D721Med (cell line): ENCODE results near the gene SRSF7.
"Not testable (repeated sequence)": the region's sequence is repeated elsewhere in the genome, so short reads cannot be mapped to it uniquely, and the experiment has no call there.

Source experiments
- DNase-seq: peaks from one replicate; pipeline ENCODE4 v3.0.0; 2011; ENCODE audit warnings: low spot score; ENCODE audit not compliant: insufficient read length
- FAIRE-seq: peaks from 2 replicates; lab custom pipeline; 2011; peaks lifted over from hg19 to GRCh38; lab: Jason Lieb, UNC
- TF ChIP-seq, protein P1 (sequence below): IDR thresholded peaks from 2 replicates; pipeline ENCODE4 v1.5.1; 2012; ENCODE audit warnings: mild to moderate bottlenecking, control low read depth; ENCODE audit not compliant: insufficient read depth; ENCODE audit errors: missing control alignments

SRSF7 gene

DNA sequence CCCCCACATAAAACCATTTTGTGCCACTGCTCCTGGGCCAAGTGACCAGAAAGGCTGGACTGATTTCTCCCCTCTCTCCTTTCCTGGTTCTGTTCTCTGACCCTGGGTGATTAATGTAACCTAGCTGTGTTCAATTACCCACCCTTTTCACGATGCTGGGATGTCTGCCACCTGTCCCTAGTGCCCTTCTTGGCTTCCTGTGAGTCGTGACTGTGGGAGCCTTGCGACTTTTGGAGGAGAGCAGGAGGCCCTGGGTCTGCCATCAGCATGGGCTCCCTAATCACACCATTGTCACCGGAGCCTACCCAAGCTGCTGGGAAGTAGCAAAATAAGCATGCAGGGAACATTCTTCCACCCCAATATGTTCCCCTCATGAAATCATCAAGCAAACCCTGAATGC is 38.3 kb downstream of the SRSF7 start:
- TF ChIP-seq, protein P1, sequence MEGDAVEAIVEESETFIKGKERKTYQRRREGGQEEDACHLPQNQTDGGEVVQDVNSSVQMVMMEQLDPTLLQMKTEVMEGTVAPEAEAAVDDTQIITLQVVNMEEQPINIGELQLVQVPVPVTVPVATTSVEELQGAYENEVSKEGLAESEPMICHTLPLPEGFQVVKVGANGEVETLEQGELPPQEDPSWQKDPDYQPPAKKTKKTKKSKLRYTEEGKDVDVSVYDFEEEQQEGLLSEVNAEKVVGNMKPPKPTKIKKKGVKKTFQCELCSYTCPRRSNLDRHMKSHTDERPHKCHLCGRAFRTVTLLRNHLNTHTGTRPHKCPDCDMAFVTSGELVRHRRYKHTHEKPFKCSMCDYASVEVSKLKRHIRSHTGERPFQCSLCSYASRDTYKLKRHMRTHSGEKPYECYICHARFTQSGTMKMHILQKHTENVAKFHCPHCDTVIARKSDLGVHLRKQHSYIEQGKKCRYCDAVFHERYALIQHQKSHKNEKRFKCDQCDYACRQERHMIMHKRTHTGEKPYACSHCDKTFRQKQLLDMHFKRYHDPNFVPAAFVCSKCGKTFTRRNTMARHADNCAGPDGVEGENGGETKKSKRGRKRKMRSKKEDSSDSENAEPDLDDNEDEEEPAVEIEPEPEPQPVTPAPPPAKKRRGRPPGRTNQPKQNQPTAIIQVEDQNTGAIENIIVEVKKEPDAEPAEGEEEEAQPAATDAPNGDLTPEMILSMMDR, result no peak
- no peak for FAIRE-seq
- no peak for DNase-seq

GRCh38 chr2:38712413-38712812 is 38.7 kb downstream of the SRSF7 start:
- DNase-seq (no peak), FAIRE-seq (no peak)

DNA sequence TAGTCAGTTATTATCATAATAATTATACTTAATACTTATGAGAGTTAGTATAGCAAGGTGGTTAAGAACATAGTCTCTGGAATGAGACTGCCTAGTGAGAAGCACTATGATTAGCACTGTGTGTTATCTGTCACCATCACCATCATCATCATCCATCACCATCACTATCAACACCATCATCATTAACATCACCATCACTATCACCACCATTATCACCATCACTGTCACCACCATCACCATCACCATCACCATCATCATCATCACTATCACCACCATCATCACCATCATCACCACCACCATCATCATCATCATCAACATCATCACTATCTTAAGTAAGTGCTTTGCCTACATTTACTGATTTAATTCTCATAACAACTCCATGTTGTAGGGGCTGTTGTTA is 39.6 kb downstream of the SRSF7 start:
- TF ChIP-seq, protein P1, result no peak
- DNase-seq (no peak), FAIRE-seq (no peak)

More at GRCh38 chr2:38712413-38712812, 38.7 kb downstream of the SRSF7 start:
- TF ChIP-seq, protein P1, result no peak

- no peak for FAIRE-seq
- no peak for DNase-seq
- TF ChIP-seq, protein P1, result no peak
These were observed 41.5 kb downstream of the SRSF7 start for GRCh38 chr2:38709567-38710194.

DNA sequence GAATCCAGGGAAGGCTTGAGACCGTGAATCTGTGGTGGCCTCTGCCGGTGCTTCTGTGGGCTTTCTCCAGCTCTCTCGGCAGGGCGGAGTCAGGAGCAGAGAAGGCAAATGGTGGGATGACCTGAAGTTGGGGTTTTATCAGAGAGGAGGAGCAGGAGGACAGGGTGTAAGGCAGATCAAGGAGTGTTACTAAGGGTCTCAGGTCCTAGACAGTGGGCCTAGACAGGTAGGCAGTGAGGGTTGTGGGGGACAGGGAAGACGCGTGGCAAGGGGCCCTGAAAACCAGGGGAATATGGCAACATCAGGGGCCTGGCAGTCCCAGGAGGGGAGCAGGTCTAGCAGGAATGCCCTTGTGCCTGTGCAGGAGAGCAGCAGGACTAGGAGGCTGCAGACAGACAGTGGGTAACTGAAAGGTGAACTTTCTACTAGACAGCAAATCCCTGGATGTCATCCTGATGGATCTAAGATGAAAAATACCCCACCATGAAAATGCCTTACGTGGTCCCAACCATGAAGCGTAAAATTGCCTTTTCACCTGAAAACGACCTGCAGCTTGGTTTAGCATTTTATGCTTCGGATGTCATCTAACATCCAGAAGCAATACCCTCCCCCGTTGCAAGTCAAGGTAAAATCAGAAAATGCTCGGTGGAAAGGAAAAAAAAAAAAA is 42.1 kb downstream of the SRSF7 start:
- no peak for FAIRE-seq
- TF ChIP-seq, protein P1, result no peak
- DNase-seq, result no peak

- not testable (repeated sequence) for DNase-seq, FAIRE-seq
These were observed 42.7 kb downstream of the SRSF7 start for GRCh38 chr2:38708491-38708890.

GRCh38 chr2:38706846-38707345 is 44.3 kb downstream of the SRSF7 start:
- FAIRE-seq (no peak), DNase-seq (no peak)
- TF ChIP-seq, protein P1, result no peak
